ENCODE results near the gene PUS10. TPM values are rescaled to one million over a fixed set of nuclear protein-coding genes. Genes with fewer than 3 reads are reported as not detected.
"Not testable (repeated sequence)": the region's sequence is repeated elsewhere in the genome, so short reads cannot be mapped to it uniquely, and the experiment has no call there.

PUS10 gene
- total RNA-seq, 1 experiment from 2014 or later, result 6.7 TPM

DNA sequence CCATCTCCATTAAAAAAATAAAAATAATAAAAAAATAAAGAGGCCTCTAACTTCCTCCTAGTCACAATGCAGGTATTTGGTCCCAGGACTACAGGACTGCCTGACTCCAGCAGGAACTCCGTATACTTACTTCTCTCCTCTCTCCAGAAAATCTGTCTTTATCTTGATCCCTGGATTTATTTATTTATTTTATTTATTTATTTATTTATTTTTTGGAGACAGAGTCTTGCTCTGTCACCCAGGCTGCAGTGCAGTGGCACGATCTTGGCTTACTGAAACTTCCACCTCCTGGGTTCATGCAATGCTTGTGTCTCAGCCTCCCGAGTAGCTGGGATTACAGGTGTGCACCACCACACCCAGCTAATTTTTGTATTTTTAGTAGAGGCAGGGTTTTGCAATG is 36.0 kb downstream of the PUS10 start:
- DNase-seq (ENCODE audit: low read depth, low spot score); in situ Hi-C loops (cut with HindIII; ENCODE audit: low pct_unique_long_range_greater_than_20kb, low sequenced_read_pairs): not testable (repeated sequence)

DNA sequence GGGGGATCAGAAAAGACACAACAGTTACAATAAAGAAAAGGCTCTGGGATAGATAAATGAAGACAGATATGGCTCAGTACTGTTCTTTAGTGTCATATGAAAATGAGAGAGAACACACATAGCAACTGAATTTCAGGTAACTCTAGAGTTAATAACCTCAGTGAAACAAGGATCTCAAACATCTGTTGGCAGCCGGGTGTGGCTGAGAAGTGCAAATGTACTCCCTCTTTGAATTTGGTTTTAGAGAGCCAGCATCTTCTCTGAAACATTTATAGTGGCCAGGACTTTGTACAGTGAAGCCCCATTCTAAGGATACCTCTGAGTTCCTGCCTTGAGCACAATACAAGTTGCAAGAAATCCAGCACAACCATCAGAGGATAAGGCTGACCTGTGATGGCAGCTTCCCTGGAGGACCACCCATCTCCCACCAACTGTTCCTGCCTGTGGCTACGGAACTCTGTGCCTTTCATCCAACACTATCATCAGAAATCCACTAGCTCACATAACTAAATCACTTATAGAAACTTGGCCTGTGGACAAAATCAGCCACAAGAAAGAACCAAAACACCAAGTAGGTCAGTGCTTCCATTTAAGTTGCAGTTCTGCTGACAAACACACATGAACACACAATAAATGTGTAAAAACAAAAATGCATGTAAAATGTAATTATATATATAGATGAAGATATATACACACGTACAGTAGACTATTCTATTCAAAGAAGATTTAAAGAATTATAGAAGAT is 37.8 kb downstream of the PUS10 start:
- in situ Hi-C loops (cut with HindIII; ENCODE audit: low pct_unique_long_range_greater_than_20kb, low sequenced_read_pairs), result no loop called here

DNA sequence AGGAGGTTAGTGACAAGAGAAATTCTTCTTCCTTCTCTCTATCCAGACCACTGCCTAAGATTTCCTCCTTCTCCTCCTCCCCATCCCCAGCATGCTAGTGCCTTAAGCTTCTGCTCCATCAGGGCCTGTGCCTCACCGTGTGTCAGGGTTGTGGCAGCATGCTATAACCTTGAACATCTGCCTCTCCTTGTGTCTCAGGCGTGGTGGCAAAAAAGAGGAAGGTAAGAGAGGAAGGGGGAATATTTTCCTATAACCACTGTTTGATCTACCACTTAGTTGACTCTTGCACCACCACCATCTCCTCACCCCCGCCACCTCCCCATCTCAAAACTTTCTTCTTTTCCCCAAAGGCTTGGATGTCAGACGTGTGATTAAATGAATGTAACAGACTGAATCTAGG is 38.8 kb downstream of the PUS10 start:
- in situ Hi-C loops (cut with HindIII; ENCODE audit: low pct_unique_long_range_greater_than_20kb, low sequenced_read_pairs), result no loop called here
- DNase-seq (ENCODE audit: low read depth, low spot score), result no peak

More for the DNA sequence above, 37.8 kb downstream of the PUS10 start:
- DNase-seq (ENCODE audit: low read depth, low spot score), result no peak

DNA sequence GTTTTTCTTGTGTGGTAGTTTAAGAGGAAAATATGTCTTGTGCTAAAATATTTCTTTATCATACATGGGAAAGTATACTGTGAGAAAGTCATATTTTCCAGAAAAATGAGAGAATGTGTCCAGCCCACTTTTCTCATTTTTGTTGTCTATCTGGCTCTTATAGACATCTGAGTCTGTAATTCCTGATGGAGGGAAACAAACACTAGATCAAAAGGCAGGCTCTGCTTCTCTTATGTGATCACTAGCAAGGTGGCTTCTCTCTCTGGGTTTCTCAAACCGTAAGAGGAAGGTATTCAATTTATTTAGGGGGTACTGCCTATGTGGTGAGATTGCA is 40.5 kb downstream of the PUS10 start:
- in situ Hi-C loops (cut with HindIII; ENCODE audit: low pct_unique_long_range_greater_than_20kb, low sequenced_read_pairs), result no loop called here
- no peak for DNase-seq (ENCODE audit: low read depth, low spot score)

DNA sequence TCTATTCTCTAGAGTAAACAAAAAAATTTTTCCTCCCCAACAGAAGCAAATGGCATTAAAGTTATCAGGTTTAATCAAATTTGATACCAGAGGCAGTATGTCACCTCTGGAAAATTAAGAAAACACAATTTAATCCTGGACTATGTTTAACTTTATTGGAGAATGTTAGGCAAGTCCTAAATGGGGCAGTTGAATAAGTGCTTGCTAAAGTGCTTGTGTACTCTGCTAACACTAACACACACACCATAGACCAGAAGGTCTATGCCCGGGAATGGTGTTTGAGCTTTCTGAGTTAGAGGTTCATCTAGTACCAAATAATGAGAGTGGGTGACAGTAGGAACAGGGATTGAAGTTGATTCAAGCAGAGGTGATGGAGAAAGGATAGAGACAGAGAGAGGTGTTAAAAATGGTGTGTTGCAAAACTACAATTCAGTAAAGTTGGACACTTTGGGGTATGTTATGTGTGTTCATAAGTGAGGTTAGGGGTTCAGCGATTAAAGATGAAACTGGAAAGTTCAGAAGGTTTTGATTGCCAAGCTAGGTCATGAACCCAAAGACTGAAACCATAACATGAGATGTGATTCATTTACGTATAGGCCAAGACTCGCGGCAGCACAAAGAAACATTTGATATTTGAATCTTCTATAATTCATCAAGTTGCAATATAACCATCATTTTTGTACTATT is 41.0 kb downstream of the PUS10 start:
- no peak for DNase-seq (ENCODE audit: low read depth, low spot score)
- in situ Hi-C loops (cut with HindIII; ENCODE audit: low pct_unique_long_range_greater_than_20kb, low sequenced_read_pairs), result no loop called here

DNA sequence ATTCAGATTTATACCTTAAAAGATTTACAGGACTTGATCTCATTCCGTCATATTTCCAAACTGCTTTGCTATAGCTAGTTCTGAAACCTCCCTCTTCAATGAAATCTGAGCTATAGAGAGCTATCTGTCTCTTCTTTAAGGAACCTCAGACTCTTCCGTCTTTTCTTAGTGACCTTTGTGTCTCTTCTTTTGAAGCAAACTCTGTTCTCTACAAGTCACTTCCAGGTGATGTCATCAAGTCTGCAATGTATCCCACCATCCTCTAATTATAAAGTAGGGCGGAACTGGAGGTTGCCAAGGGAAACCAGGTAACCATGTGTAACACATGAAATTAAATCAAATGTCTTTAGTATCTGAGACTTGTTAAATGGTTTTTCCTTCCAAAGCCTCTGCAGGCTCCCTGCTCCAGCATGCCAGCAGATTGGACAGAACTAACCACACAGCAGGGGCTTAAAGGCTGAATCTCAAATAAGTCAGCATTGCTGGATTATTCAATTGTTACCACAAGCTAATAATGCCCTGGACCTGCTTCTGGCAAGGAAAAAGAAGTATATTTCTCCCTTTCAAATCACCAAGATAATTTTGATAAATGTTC is 41.7 kb downstream of the PUS10 start:
- in situ Hi-C loops (cut with HindIII; ENCODE audit: low pct_unique_long_range_greater_than_20kb, low sequenced_read_pairs), result no loop called here
- DNase-seq (ENCODE audit: low read depth, low spot score), result no peak

DNA sequence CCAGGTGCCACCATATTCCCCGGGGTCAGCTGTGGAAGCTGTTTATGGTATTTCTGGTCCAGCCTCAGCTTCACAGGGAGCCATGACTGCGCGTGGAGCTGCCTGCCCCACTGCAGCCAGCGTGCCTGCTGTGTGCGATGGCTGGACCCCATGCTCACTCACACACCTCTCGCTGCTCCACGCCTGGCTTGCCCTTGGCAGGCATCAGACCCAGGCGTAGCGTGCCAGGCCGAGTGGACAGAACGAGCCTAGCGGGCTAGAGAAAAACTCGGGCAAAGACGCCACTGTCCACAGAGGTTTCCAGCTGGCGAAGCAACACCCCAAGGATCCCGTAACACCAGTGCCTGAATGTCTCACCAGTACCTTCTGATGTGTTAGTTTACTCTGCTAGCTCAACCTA is 43.4 kb downstream of the PUS10 start:
- DNase-seq (ENCODE audit: low read depth, low spot score), result no peak
- in situ Hi-C loops (cut with HindIII; ENCODE audit: low pct_unique_long_range_greater_than_20kb, low sequenced_read_pairs), result no loop called here

DNA sequence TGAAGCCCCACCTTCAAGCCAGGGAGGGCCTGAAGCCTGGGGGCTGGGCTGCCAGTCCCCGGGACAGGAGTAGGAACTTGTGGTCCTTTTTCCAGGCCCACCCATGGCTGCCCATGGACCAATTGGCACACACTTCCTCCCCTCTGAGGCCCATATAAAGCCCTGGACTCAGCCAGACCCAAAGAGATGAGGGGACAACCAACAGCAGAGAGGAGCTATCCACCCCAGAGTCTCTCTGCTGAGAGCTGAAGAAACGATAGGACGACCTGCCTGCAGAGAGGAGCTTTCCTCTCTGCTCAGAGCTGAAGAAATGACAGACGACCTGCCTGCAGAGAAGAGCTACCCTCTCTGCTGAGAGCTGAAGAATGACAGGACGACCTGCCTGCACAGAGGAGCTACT is 44.4 kb downstream of the PUS10 start:
- in situ Hi-C loops (cut with HindIII; ENCODE audit: low pct_unique_long_range_greater_than_20kb, low sequenced_read_pairs), result no loop called here
- no peak for DNase-seq (ENCODE audit: low read depth, low spot score)

DNA sequence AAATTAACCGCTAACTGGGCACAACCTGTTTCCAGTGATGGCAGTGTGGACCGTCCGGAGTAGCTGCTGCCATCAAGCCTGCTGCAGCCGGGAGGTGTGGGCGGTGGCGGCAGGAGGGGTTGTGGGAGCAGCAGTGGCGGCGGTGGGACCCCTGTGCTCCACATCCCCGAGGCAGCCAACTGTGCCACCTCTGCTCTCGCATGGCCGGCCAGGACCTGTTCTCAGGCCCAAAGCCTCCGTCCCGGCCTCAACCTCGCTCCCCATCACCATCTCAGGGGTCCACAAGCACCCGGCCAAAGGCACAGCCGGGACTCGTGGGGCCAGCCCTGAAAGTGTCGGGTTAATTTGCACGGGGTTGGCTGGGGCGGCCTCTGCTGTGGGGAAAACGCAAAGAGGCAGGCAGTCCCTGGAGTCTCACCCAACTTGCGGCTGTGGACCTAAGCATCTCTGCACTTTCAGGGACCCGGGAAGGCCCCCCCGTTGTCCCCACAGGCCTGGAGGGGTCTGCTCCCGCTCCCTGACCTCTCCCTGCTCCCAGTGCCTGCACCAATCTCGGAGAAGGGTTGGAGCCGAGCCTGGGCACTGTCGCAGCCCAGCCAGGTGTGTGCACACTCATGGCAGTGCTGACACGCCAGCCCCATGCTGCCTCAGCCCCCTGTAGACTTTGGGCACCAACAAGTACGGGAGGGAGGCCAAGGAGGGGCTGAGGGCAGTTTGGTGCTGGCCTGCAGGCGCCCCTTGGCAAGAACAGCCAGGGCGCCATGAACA is 45.0 kb downstream of the PUS10 start:
- DNase-seq (ENCODE audit: low read depth, low spot score), result no peak
- in situ Hi-C loops (cut with HindIII; ENCODE audit: low pct_unique_long_range_greater_than_20kb, low sequenced_read_pairs), result no loop called here

DNA sequence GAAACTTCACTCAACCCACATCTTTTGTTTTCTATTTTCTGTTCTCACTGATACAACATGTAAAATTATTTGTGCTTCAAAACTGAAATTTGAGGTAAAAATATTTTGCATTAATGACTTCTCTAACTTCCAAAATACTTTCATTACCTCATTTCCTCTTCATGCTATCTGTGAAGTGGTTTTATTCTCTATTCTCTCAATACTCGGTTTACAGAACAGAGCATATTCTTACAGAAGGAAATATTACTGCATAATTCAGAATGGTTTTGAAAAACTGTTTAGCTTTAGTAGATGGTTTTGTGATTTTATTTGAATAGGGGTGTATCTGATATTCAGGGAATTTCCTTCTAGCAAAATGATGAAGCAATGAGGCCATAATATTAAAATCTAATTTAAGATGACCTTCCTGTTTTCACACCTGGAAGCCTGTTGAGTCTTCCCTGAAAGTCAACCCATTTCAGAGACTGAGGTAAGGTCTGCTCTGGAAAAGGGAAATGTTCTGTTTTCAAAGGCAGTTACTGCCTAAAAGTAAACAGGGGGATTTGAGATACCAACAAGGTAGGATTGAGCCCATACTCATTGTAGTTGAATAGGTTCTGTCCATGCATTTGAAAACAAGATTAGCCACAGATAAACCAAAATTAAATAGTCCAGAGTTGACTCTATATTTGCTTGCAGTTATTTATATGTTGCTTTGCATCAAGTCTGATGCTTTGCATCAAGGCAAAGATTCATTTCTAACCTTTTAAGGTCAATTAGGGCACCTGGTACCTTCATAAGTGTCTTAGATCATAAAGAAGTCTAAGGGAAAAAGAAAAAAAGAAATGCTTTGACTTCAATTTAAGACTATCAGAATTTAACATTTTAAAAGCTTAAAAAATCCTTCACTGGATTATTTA is 51.3 kb downstream of the PUS10 start:
- in situ Hi-C loops (cut with HindIII; ENCODE audit: low pct_unique_long_range_greater_than_20kb, low sequenced_read_pairs), result no loop called here
- no peak for DNase-seq (ENCODE audit: low read depth, low spot score)

DNA sequence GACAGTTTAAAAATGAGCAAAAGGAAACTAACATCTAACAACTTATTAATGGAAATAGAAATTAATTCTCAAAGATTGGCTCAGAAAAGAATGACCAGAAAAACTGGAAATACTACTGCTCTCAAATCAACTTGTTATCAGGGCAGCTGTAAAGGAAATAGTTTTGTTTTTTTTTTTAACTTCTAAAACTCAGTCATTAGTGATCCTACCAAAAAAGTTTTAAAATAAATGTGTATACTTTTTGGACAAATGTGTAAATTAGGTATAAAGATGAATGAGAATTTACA is 52.6 kb downstream of the PUS10 start:
- no peak for DNase-seq (ENCODE audit: low read depth, low spot score)
- in situ Hi-C loops (cut with HindIII; ENCODE audit: low pct_unique_long_range_greater_than_20kb, low sequenced_read_pairs), result no loop called here

DNA sequence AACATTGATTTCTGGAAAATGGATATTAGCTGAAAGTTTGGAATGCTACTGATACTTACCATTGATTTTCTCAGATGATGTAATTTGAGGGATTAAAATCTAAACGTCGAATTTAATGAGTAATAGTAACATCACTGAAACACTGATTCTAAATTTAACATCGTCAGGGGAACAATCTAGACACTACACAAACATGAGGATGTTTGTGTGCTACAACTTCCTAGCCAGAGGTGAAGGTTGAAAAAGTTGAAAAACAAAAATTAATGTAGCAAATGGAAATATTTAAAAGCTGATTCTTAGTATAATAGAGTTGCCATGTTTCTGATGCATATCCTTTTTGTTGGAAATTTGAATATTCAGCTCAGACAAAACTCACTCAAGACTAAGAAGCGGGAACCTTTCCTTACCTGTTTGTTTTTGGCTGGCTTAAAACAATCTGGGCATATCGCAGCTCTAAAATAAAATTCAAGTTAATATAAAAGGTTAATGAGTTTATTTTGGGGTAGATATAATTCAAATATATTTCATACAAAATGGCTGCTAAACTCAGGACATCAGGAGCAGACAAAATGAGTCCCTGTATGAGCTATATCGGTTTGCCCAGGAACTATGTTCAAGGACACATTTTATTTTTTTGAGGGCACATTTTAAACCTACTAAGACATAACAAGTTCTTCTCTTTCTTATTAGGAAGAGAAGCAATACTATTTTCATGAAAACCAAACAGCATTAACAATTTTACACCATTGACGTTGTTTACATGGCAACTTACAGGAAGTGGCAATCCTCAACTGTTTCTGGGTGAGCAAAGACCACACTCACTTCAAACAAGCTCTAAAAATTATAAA is 53.2 kb downstream of the PUS10 start:
- in situ Hi-C loops (cut with HindIII; ENCODE audit: low pct_unique_long_range_greater_than_20kb, low sequenced_read_pairs), result no loop called here
- DNase-seq (ENCODE audit: low read depth, low spot score), result no peak

DNA sequence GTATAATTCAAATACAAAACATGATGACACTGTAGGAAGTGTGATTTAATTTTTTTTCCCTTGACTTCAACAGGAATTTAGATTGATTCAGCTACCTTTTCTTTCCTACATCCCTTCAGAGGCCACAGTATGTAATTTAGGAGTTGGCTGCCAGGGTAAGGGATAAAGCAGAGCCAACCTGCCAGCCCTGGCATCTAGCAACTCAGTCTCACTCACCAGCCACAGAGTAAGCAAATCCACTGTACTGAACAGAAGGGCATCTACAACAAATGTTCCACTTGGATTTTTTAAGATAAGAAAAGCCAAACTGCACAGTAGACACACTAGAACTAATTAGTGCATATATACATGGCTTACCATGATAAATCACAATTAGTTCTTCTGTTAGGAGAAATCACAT is 54.9 kb downstream of the PUS10 start:
- in situ Hi-C loops (cut with HindIII; ENCODE audit: low pct_unique_long_range_greater_than_20kb, low sequenced_read_pairs), result no loop called here
- no peak for DNase-seq (ENCODE audit: low read depth, low spot score)

DNA sequence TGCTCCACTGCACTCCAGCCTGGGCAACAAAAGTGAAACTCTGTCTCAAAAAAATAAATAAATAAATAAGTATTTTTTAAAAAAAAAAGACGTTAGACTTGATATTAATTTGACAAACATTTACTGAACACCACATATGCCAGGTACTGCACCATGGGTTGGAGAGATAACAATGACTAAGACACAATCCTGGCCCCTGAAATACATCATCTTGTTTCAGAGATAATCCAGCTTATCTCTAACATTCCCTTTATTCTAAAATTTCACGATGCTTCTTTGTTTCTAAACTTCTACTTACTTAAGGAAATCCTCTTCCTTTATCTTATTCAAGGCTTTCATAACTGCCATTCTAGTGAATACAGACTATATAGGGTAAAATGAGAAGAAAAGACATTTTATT is 55.5 kb downstream of the PUS10 start:
- in situ Hi-C loops (cut with HindIII; ENCODE audit: low pct_unique_long_range_greater_than_20kb, low sequenced_read_pairs), result no loop called here
- DNase-seq (ENCODE audit: low read depth, low spot score), result no peak

DNA sequence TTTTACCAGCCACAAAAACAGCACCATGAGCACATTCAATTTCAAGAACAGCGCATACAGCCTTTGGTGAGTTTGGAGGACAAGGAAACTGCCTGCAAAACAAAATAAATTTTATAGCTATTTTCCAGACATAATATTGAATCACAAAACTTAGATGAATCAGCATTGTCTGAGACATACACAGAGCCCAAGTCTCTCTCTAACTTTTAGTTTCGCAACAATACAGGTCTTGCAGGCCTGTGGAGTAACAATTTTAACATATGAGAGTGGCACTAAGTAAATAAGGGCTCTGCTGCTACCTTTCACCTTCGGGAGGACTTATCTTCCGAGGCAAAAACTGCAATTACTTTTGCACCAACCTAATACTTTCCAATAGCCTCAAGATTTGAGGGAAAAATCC is 56.6 kb downstream of the PUS10 start:
- DNase-seq (ENCODE audit: low read depth, low spot score), result no peak
- in situ Hi-C loops (cut with HindIII; ENCODE audit: low pct_unique_long_range_greater_than_20kb, low sequenced_read_pairs), result no loop called here

DNA sequence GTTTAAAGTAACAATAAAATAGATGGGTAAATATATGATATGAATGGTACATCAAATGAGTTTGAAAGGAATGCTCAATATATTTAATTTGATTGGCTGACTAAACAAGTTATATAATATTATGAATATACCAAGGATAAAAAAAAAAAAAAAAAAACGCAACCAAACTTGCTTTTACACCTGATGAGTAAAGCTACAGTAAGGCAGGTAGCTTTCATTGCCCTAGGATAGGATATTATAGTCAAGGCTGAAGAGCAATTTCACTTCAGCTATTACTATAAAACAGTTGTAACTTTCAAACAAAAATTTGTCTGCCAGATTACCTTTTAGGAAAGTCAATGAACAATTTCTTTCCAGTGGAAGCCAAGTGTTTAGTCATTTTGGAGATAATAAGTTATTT is 57.3 kb downstream of the PUS10 start:
- in situ Hi-C loops (cut with HindIII; ENCODE audit: low pct_unique_long_range_greater_than_20kb, low sequenced_read_pairs), result no loop called here
- DNase-seq (ENCODE audit: low read depth, low spot score), result no peak

DNA sequence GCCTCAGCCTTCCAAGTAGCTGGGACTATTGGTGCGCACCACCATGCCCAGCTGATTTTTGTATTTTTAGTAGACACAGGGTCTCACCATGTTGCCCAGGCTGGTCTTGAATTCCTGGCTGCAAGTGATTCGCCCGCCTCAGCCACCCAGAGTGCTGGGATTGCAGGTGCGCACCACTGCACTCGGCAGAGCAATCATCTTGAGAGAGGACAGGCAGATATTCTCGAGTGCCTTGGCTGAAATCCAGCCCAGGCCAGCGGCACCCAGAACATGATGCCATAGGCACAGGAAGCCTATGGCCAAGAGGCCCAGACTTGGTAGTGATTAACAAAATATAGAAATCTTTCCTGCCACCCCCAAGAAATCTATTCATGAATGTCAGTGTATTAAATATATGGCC is 58.6 kb downstream of the PUS10 start:
- in situ Hi-C loops (cut with HindIII; ENCODE audit: low pct_unique_long_range_greater_than_20kb, low sequenced_read_pairs), result no loop called here
- no peak for DNase-seq (ENCODE audit: low read depth, low spot score)
